ENCODE results near the gene PRKG2.

PRKG2 gene

DNA sequence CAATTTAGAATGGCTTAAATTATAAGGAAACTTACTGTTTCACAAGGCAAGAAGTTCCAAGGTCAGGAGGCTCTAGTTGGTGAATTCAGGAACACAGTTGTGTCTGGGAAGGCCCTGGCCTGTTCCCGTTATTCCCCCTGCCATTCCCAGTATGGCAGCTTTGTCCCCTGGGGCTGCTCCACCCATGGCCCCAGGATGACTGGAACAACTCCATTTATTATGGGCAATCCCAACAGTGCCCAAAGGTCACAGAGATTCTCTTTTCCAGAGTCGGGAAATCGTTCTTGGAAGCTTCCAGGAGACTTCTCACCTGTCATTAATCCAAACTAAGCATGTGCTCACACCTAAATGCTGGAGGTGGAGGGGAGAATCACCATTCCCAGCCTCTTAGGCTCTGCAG lies 2.8 kb upstream of the PRKG2 start:
- DNase-seq: no peak

- DNase-seq: peak; percentile 5
These were observed 909 bp upstream of the PRKG2 start for GRCh38 chr4:81215931-81216330.

DNA sequence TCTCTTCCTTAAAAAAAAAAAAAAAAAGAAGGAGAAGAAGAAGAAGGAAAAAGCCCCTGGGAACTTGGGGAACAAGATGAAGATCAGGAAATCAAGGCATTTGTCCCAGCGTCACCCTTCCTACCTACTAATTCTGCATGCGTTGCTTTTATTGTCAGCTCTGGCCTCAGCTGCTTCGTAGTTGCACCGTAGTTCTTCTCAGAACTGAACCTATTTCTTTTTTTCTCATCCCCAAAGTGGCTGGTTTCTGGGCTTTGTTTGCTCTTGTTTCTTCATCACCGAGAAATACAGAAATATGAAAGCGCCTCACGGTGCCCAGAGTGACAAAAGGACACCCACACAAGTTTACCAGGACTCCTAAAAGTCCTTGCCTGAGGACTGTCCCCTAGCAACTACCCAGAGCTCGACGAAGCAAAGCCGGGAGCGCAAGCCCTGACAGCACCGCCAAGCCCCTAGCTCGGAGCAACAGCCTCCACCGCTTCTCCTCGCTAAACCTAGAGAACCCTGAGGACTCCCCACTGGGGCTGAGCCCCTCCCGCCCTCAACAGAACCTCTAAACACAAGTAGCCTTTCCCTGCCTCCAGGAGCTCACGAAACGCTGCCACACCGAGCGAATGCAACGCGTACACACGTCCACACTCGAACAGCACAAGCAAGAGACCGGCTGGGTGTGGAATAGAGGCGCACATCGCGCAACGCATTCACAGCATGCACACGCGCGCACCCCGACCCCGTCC lies 710 bp downstream of the PRKG2 start:
- peak; percentile 47 for DNase-seq

DNA sequence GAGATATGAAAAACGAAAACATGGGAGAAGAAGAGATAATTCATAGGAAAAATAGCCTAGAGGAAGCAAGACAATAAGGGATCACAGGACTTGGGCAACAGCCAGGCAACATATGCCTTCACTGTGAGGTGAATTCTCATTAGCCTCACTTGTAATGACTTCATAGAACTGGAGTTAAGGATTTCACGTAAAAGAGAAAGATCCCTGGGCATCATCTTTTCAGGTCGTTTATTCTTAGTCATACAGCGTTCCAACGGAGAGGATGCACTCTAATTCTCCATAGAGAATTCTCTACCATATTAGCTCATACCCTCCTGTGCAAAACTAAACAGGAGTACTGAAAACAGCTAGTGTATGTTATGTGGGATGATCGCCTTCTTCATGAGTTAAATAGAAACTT lies 1.4 kb downstream of the PRKG2 start:
- no peak for DNase-seq

- no peak for DNase-seq
These were observed 3.1 kb downstream of the PRKG2 start for GRCh38 chr4:81211956-81212355.

GRCh38 chr4:81207828-81208227 lies 7.2 kb downstream of the PRKG2 start:
- no peak for DNase-seq

DNA sequence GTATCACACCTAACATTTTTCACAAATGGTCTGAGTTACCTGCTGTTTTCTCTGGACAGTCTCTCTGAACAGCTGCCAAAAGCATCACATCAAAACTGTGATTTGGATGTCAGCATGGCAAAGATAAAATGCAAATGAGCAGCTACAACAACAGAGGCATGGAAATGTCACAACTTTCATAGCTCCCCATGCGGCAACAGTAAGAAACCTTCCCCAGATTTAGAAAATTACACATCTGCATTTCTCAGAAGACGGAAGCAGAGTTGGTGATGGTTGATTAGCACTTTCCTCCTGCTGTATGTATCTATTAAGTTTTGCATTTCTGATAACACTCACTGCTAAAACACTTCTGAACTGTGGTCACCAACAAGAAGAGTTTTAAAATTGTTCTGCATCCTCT lies 9.7 kb downstream of the PRKG2 start:
- no peak for DNase-seq

- peak; percentile 8 for DNase-seq
These were observed 10.5 kb downstream of the PRKG2 start for GRCh38 chr4:81204571-81204970.

DNA sequence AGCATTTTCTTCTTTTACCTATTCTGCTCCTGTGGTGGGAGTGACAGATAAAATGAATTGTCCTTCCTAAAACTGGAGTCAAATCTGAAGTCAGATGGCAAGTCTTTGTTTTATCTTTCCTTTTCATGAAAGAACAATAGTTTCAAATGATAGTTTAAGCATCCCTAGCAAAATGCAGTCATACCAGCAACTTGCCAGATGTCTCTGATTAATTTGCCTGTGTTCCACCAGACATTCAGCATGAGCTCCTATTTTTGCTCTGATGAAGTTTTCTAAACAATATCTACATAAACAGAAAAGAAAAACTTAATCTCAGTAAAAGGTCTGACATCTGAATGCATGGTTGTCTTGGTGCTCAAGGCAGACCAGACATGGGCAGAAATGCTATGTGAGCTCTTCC lies 15.2 kb downstream of the PRKG2 start:
- DNase-seq: no peak

GRCh38 chr4:81198609-81199008 lies 16.4 kb downstream of the PRKG2 start:
- DNase-seq: no peak

GRCh38 chr4:81197864-81198524 lies 17.0 kb downstream of the PRKG2 start:
- peak; percentile 19 for DNase-seq

GRCh38 chr4:81196126-81196650 lies 18.8 kb downstream of the PRKG2 start:
- no peak for DNase-seq

GRCh38 chr4:81195475-81195874 lies 19.5 kb downstream of the PRKG2 start:
- no peak for DNase-seq

- DNase-seq: no peak
These were observed 20.7 kb downstream of the PRKG2 start for GRCh38 chr4:81194286-81194685.

DNA sequence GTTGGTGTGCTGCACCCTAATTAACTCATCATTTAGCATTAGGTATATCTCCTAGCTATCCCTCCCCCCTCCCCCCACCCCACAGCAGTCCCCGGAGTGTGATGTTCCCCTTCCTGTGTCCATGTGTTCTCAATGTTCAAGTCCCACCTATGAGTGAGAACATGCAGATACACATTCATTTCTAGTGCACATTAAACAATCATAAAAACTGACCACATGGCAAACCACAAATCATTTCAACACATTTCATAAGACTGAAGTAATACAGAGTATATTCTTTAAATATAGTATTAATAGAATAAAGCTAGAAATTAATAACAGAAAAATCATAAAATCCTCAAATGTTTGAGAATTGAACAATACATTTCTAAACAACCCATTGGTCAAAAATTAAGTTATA lies 34.1 kb downstream of the PRKG2 start:
- no peak for DNase-seq

DNA sequence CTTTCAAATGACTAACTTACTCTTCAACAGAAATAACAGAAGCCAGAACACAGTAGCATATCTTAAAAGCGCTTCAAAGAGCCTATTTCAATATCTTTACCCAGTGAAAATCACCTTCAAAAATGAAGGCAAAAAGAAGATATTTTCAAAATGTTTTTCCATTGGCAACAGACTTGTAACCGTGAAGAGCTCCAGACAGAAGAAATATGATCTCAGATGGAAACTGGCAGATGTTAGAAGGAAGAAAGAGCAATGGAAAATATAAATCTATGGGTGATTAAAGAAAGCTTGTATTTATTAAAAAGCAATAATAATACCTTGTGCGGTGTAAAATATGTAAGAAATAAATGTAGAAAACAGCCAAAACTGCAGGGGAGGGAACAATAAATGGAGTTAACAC lies 35.7 kb downstream of the PRKG2 start:
- no peak for DNase-seq

- no peak for DNase-seq
These were observed 41.8 kb downstream of the PRKG2 start for GRCh38 chr4:81173213-81173612.

- DNase-seq: no peak
These were observed 48.4 kb downstream of the PRKG2 start for GRCh38 chr4:81166458-81167160.

DNA sequence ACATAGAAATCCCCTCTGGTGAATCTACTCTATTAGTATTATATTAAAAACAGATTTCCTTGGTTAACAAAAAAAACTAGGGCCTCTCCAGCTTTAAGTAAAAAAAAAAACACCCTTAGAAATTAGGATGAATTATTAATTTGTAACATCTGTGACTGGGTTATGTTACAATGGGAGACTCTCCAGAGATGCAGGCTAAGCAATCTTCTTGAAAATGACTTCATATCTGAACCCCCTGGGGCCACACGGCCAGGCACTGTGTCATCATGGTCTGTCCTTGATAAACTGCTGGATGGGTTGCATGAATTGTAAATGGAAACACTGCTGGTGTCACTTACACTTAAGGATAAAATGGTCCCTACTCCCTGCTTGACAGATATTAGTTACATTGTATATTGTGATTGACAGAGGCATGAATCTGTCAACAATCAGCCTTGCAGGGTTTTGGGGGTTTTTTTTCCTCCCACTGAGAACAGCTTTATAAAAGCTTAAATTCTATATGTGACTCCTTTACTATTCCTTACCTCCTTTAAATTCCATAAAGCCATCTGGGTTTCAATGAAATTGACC lies 49.1 kb downstream of the PRKG2 start:
- DNase-seq: no peak

- peak; percentile 60 for DNase-seq
These were observed 50.2 kb downstream of the PRKG2 start for GRCh38 chr4:81164623-81165416.

- DNase-seq: no peak
These were observed 50.9 kb downstream of the PRKG2 start for GRCh38 chr4:81164126-81164525.

DNA sequence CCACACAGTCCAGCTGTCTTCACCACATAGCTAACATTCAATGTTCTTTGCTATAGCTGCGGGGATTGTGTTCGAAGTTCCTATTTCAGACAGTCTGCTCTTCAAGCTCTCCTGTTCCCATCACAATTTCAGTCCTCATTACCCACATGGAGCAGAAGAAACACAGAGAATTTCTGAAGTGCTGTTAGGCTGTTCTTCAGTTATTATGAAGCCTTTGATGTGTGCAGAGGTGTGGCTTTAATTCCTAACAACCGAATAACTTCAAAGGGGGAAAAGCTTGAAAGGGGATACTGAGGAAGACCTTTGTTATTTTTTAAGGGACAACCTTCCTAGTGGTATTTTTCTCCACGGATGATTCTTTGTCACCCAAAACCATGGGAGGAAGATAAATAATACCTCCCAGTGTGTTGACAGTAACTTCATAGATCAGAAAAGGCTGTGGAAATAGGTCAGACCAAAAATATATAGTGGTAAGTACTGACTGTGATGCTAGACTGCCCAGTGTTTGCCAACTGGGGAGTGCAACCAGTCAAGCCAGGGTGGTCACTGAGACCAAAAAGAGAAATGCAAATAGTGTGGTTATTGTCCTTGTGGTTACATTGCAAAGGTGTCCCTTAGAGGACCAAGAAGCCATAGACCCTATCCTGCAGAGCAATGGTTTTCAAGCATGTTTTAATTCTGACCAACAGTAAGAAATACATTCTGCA lies 52.1 kb downstream of the PRKG2 start:
- no peak for DNase-seq
